PC-9 (cell line): ENCODE results near the gene CNTN1.

Experiments used
- CTCF ChIP-seq: fragments of 200-600 bp; sonication (generic); conservative IDR thresholded peaks from 2 replicates; pipeline ENCODE4 v1.6.1; 2017; ENCODE audit warnings: mixed run types, antibody characterized with exemption, mild to moderate bottlenecking, moderate library complexity
- EZH2 ChIP-seq: fragments of 200-600 bp; sonication (generic); IDR thresholded peaks from 2 replicates; pipeline ENCODE4 v1.8.0; 2017; ENCODE audit warnings: antibody characterized with exemption, low read depth

GRCh38 chr12:40843495-40843894 is 151.3 kb downstream of the CNTN1 start:
- TF ChIP-seq CTCF (no peak), EZH2 (no peak)
